ENCODE results near the gene PAQR9.

PAQR9 gene

GRCh38 chr3:142947799-142948575 is 15.5 kb downstream of the PAQR9 start:
- DNase-seq, result peak; percentile 4

- DNase-seq, result no peak
Observed at GRCh38 chr3:142947352-142947751, 16.1 kb downstream of the PAQR9 start.

DNA sequence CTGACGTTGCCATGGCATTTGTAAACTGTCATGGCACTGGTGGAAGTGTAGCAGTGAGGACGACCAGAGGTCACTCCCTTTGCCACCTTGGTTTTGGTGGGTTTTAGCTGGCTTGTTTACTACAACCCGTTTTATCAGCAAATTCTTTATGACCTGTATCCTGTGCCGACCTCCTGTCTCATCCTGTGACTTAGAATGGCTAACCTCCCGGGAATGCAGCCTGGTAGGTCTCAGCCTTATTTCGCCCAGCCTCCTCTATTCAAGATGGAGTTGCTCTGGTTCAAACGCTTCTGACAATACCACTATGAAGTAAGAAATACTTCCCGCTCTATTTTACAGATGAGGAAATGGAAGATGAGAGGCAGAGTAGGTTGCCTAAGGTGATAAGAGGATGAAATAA is 16.6 kb downstream of the PAQR9 start:
- DNase-seq, result no peak

- no peak for DNase-seq
Observed at GRCh38 chr3:142945023-142945422, 18.5 kb downstream of the PAQR9 start.

GRCh38 chr3:142944342-142944741 is 19.1 kb downstream of the PAQR9 start:
- no peak for DNase-seq

GRCh38 chr3:142943870-142944269 is 19.6 kb downstream of the PAQR9 start:
- DNase-seq, result no peak

DNA sequence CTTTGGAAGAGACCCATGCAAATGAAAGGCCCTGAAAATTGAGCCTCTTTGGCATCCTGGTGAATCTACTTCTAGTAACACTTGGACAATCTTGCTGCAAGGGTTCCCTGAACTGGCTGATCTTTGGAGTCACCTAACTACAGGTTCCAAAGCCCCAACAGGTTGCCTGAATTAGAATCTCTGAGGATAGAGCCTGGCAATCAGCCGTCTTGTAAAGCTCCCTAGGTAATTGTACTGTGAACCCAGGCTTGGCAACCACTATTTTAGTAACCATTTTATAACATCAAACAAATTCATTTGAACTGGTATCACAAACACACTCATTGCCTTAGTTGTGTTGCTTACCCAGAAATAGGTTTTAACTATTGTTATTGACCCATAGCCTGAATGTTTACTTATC is 20.1 kb downstream of the PAQR9 start:
- no peak for DNase-seq

DNA sequence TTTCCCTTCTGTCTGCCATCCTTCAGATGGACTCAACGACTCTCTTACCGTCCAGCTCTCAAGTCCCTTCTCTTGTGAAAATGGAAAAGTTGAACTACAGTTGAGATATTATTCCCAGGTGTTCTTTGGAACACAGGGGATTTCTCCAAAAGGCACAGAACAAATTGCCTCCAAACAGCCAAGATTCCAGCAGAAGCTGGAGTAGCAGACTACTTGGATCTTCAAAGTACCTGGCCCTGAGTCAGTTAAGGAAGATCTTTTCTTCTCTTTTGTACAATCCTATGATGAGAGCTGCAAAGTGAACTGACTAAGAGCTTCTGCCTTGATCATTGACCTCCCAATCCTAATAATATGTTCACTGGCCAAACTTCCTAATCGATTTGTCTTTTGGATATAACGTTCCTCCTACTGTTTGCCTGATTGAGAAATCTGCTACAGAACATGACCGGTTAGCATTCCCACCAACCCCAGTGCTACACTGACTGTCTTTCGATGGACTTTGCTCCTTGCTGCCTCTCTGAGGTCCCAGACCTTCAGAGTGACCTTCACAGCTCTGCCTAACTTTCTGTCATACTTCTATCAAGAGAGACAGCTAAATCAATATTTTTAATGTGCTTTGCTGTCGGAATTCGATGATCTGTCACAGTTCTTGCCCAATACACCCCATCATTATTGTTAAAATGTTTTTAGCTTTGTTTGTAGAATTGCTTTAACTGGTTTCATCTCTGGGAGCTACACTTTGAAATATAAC is 21.9 kb downstream of the PAQR9 start:
- no peak for DNase-seq

DNA sequence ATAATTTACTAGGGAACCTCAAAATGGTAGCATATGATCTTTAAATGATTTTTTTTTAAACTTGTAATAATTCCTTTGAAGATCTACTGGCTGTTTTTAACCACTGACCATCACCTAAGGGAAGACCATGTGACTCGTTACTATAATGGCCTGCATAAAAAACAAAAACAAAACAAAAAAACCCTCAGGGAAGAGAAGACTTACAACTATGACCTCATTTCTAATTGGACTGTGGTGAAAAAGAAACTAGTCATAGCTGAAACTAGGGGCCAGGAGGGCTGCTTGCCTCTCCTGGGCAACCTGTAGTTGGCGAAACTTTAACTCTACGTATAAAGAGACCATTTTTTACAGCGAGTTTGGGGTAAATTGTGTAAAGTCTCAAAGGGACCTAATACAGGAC is 23.0 kb downstream of the PAQR9 start:
- DNase-seq, result no peak

GRCh38 chr3:142940000-142940399 is 23.5 kb downstream of the PAQR9 start:
- DNase-seq, result no peak

DNA sequence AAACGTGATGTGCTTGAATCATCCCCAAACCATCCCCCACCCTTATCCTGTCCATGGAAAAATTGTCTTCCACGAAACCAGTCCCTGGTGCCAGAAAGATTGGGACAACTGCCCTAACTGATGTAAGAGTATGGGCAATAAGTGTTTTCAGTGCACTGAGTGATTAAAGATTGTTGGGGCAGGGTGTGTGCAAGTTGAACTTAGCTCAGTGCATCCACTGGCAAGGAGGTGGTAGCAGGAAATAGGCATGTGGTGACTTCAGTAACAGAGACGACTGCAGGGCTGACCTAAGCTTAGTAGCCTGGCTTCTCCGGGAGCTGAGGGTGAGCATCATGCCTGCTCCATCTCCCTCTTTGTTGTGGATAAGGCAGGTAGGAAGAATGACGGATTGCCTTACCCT is 27.5 kb downstream of the PAQR9 start:
- DNase-seq, result no peak

DNA sequence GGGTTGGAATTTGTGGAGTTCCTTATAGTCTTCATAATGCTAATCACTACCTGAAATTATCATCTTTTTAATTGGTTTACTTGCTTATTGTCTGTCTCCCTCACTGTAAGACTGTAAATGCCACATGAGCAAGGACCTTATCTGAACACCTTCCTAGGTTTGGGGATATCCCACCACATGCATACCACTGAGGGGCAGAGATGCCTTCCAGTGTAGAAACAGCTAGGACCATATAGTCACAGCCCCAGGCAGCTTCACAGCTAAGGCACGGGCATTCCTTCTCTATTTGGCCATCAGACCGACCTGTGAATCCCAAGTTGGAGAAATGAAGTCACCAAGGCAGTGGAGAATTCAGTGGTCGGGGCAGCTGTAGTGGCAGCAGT is 28.6 kb downstream of the PAQR9 start:
- DNase-seq, result no peak

DNA sequence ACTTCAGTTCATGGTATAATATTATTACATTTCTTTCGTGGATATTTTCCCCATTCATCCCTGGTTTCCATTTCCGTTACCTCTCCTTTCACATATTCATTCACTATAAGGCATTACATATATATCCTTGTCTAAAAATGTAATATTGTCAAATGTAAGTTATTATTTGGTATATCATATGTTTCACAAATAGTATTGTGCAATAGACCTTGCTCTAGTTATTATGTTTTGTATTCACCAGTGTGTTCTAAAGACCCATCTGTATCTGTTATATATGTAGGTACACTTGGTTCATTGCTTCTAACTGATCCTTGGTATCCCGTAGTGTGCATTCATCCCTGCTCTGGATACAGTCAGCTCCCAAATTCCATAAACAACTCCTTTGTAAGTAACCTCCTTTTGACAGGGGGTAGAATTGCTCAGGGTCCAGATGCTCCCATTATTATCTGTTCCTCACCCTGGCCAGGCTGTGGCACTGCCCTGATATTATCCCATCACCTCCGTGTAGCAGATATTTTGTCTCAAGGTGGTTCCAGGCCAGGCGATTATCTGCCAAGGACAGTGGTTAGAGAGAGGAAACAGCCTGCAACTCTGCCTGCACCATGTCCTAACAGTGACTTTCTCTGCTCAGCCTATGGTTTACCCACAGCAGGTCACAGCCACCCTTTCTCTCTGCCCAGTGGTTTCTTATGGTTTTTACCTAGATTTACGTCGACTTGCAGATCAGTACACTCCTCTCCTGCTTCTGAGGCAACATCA is 29.2 kb downstream of the PAQR9 start:
- DNase-seq, result no peak

- DNase-seq, result peak; percentile 12
Observed at GRCh38 chr3:142931222-142931621, 32.3 kb downstream of the PAQR9 start.

DNA sequence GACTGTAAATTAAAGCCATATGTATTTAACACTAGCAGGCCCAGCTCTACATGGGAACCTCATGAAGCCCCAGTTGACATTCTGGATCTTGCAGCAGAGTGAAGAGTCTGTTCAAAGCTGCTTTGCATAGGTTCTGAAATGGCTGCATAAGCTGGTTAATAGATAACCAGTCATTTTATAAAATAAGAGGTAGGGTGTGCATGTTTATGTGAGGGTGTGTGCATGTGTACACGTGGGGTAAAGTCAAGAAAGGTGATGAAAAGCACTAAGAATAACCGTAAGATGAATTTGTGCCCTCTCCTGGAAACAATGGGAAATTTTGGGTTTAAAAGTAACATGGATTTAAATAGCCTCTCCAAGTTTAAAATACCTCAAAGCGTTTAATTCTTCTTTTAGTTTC is 33.0 kb downstream of the PAQR9 start:
- no peak for DNase-seq

DNA sequence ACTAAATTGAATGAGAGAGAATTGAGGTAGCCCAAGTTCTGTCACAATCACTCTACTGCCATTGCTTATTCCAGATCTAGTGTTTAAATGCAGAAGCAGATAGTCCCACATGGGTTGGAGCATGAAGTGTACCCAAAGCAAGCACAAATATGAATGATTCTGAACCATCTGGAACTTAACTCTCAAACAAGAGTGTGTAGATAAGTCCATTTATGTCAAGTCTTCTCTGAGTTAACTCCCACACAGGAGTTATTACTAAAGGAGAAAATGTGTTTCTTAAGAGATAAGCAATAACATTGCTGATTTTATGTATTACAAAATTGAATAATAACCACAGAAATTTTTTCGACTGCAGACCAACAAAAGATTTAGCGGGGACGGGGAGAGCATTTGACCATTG is 33.6 kb downstream of the PAQR9 start:
- DNase-seq, result no peak

DNA sequence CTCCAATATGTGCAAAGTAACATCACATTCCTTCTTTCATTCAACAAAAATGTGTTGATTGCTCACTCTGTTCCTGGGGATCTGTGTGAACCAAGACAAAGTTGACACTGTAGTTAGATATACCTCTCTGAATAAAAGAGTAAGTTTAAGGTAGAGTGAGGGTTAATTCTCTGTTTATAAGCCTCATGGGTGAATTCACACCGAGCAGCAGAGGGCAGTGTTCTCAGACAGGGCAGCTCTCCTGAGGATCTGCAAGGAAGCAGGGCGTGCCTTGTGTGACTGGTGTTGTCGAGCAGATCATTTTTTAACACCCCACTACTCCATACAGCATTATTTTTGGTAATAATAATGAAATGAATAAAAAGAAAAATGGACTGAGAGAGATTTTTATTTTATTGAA is 34.4 kb downstream of the PAQR9 start:
- DNase-seq, result peak; percentile 35

DNA sequence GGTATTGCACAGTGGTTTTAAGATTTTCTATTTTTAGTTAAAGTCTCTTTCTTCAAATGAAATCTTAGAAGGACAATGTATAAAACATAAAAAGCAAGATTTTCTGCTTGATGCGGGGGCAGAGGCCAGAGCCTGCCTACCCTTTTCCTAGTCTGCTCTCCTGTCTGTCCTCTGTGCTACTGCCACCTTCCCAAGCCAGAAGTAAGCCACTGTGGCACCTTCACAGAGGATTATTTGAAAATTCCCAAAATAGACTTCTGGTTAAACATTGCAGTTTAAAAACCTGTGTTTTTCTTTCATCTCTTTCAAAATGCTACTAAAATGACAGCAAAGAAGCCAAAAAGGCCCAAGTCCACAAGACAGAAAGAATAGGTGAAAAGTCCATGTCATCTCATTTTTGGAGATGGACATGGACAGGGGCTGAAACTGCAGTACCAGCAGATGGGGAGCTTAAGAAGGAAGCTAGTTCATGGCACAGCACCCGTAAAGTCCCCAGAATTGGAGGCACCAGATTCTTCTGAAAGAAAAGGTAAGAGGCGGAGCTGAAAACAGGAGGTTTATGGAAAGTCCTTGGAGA is 37.0 kb downstream of the PAQR9 start:
- no peak for DNase-seq

GRCh38 chr3:142925140-142925539 is 38.3 kb downstream of the PAQR9 start:
- no peak for DNase-seq

DNA sequence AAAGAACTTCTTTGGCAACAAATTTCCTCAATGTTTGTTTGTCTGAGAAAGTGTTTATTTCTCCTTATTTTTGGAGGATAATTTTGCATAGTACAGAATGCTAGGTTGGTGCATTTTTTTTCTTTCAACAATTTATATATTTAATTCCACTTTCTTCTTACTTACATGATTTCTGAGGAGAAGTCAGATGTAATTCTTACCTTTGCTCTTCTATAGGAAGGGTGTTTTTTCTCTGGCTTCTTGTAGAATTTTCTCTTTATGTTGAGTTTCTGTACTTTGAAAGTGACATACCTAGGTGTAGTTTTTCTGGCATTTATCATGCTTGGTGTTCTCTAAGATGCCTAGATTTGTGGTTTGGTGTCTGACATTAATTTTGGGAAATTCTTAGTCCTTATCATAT is 39.8 kb downstream of the PAQR9 start:
- no peak for DNase-seq

GRCh38 chr3:142916605-142917004 is 46.9 kb downstream of the PAQR9 start:
- DNase-seq, result no peak

GRCh38 chr3:142915636-142916035 is 47.8 kb downstream of the PAQR9 start:
- DNase-seq, result no peak

GRCh38 chr3:142914286-142914811 is 49.1 kb downstream of the PAQR9 start:
- no peak for DNase-seq

All from CD4-positive, alpha-beta T cell treated with Interleukin-17A for 4 hours (primary cell).